Large intestine (tissue), 3 donors: ENCODE measurements around the gene AHCYL2. TPM values are rescaled to one million over a fixed set of nuclear protein-coding genes. Genes with fewer than 3 reads are reported as not detected.
A peak's percentile ranks its signal among the peaks of the same experiment; 100 is the strongest.

Source experiments
- DNase-seq, 2 donors: peaks; one replicate each; pipeline versions ENCODE4 v3.0.0 to v3.0.0-alpha.2; 2013
- H3K27ac ChIP-seq: one replicate; pipeline ENCODE4 v1.5.1; 2013; ENCODE audit warnings: low read length
- H3K27me3 ChIP-seq: 2 replicates; pipeline ENCODE4 v1.6.1; 2013; ENCODE audit warnings: low read length; ENCODE audit not compliant: control insufficient read depth, insufficient read depth
- H3K36me3 ChIP-seq: 2 replicates; pipeline ENCODE4 v1.6.1; 2013; ENCODE audit warnings: low read length; ENCODE audit not compliant: control insufficient read depth, insufficient read depth
- H3K4me1 ChIP-seq: one replicate; pipeline ENCODE4 v1.6.1; 2013; ENCODE audit warnings: low read length; ENCODE audit not compliant: control insufficient read depth, insufficient read depth
- H3K4me3 ChIP-seq: one replicate; pipeline ENCODE4 v1.5.1; 2013; ENCODE audit warnings: low read length
- H3K9me3 ChIP-seq: one replicate; pipeline ENCODE4 v1.6.1; 2013; ENCODE audit warnings: mild to moderate bottlenecking, low read depth, low read length, moderate library complexity; ENCODE audit not compliant: control insufficient read depth
- WGBS: methylation state at CpG from one replicate; pipeline ENCODE4 v1.1.5; 2013; ENCODE audit warnings: low lambda C conversion rate; ENCODE audit not compliant: insufficient coverage; 5-methylcytosine and 5-hydroxymethylcytosine counted together
- polyA plus RNA-seq: library from polyadenylated mRNA; unstranded; fragments of 120-200 nt; gene quantifications from one replicate; pipeline ENCODE4 v1.2.1, GENCODE V29; 2013

Gene AHCYL2
- polyA plus RNA-seq, 1 donor = 23.2 TPM

- Histone ChIP-seq H3K27ac (no peak overlapping the region), H3K4me3 (no peak overlapping the region), H3K27me3 (no peaks in the 10 kb centered on the region), H3K9me3 (no peaks in the 10 kb centered on the region), H3K4me1 (no peaks in the 10 kb centered on the region), H3K36me3 (no peaks in the 10 kb centered on the region)
- WGBS = no CpG with 5 or more reads among the region's 2 CpGs
- no peak for DNase-seq
Observed at GRCh38 chr7:129315960-129316359, 91.1 kb downstream of the AHCYL2 start.

GRCh38 chr7:129317450-129317849, 92.6 kb downstream of the AHCYL2 start:
- WGBS = no CpG with 5 or more reads among the region's 2 CpGs
- H3K36me3 ChIP-seq = no peaks in the 10 kb centered on the region
- H3K27ac ChIP-seq = no peak overlapping the region
- H3K4me1 ChIP-seq = no peaks in the 10 kb centered on the region
- H3K27me3 ChIP-seq = no peaks in the 10 kb centered on the region
- DNase-seq = no peak
- H3K4me3 ChIP-seq = no peak overlapping the region
- H3K9me3 ChIP-seq = no peaks in the 10 kb centered on the region

- Histone ChIP-seq H3K36me3 (no peaks in the 10 kb centered on the region), H3K27ac (no peak overlapping the region), H3K4me3 (no peak overlapping the region), H3K9me3 (peaks cover 11% of the 10 kb centered on the region), H3K27me3 (no peaks in the 10 kb centered on the region), H3K4me1 (no peaks in the 10 kb centered on the region)
- 100% methylated on average over 1 of the region's 1 CpG for whole genome bisulfite sequencing
- DNase-seq = no peak
Observed at GRCh38 chr7:129327076-129327475, 102.2 kb downstream of the AHCYL2 start.

- WGBS = 93% methylated on average over 2 of the region's 3 CpGs
- Histone ChIP-seq H3K4me1 (no peaks in the 10 kb centered on the region), H3K9me3 (no peaks in the 10 kb centered on the region), H3K36me3 (no peaks in the 10 kb centered on the region), H3K4me3 (no peak overlapping the region), H3K27ac (no peak overlapping the region), H3K27me3 (no peaks in the 10 kb centered on the region)
- no peak for DNase-seq
Observed at GRCh38 chr7:129332254-129333035, 107.6 kb downstream of the AHCYL2 start.

GRCh38 chr7:129334473-129334872, 109.6 kb downstream of the AHCYL2 start:
- WGBS = no CpG with 5 or more reads among the region's 3 CpGs
- no peaks in the 10 kb centered on the region for H3K9me3 ChIP-seq
- no peaks in the 10 kb centered on the region for H3K27me3 ChIP-seq
- H3K27ac ChIP-seq = no peak overlapping the region
- H3K4me3 ChIP-seq = no peak overlapping the region
- DNase-seq = no peak
- no peaks in the 10 kb centered on the region for H3K4me1 ChIP-seq
- no peaks in the 10 kb centered on the region for H3K36me3 ChIP-seq

GRCh38 chr7:129338450-129338849, 113.6 kb downstream of the AHCYL2 start:
- no peak for DNase-seq
- Histone ChIP-seq H3K27ac (no peak overlapping the region), H3K9me3 (no peaks in the 10 kb centered on the region), H3K4me3 (no peak overlapping the region), H3K36me3 (no peaks in the 10 kb centered on the region), H3K27me3 (no peaks in the 10 kb centered on the region), H3K4me1 (peaks cover 10% of the 10 kb centered on the region)
- 100% methylated on average over 1 of the region's 2 CpGs for WGBS

- WGBS = no CpG with 5 or more reads among the region's 1 CpG
- Histone ChIP-seq H3K27me3 (no peaks in the 10 kb centered on the region), H3K4me1 (peaks cover 10% of the 10 kb centered on the region), H3K36me3 (no peaks in the 10 kb centered on the region), H3K27ac (no peak overlapping the region), H3K4me3 (no peak overlapping the region), H3K9me3 (no peaks in the 10 kb centered on the region)
- DNase-seq = no peak
Observed at GRCh38 chr7:129341212-129341611, 116.4 kb downstream of the AHCYL2 start.

- no peaks in the 10 kb centered on the region for H3K36me3 ChIP-seq
- H3K27ac ChIP-seq = peak overlapping the region; percentile 50
- WGBS = 51% methylated on average over 2 of the region's 3 CpGs
- no peaks in the 10 kb centered on the region for H3K9me3 ChIP-seq
- no peak overlapping the region for H3K4me3 ChIP-seq
- DNase-seq = peak; percentile 29 to 71
- H3K4me1 ChIP-seq = peaks cover 10% of the 10 kb centered on the region
- H3K27me3 ChIP-seq = no peaks in the 10 kb centered on the region
Observed at GRCh38 chr7:129341816-129342806, 117.3 kb downstream of the AHCYL2 start.

GRCh38 chr7:129343099-129343700, 118.4 kb downstream of the AHCYL2 start:
- no peaks in the 10 kb centered on the region for H3K36me3 ChIP-seq

GRCh38 chr7:129347330-129347729, 122.5 kb downstream of the AHCYL2 start:
- Histone ChIP-seq H3K4me3 (no peak overlapping the region), H3K36me3 (no peaks in the 10 kb centered on the region), H3K9me3 (no peaks in the 10 kb centered on the region), H3K27ac (no peak overlapping the region), H3K27me3 (no peaks in the 10 kb centered on the region), H3K4me1 (peaks cover 4% of the 10 kb centered on the region)
- WGBS = 80% methylated on average over 1 of the region's 2 CpGs
- DNase-seq = no peak

More at GRCh38 chr7:129343099-129343700, 118.4 kb downstream of the AHCYL2 start:
- Histone ChIP-seq H3K27ac (no peak overlapping the region), H3K27me3 (no peaks in the 10 kb centered on the region), H3K4me1 (peaks cover 10% of the 10 kb centered on the region), H3K9me3 (no peaks in the 10 kb centered on the region), H3K4me3 (no peak overlapping the region)
- no CpG with 5 or more reads among the region's 3 CpGs for WGBS
- peak; percentile 16 to 48 for DNase-seq
